Ishikawa (cell line): Measurements from ENCODE around the gene PHLDA2.

Source experiments
- CEBPB ChIP-seq: IDR thresholded peaks from 2 replicates; pipeline ENCODE4 v1.6.1; 2012
- CREB1 ChIP-seq: IDR thresholded peaks from 2 replicates; pipeline ENCODE4 v1.6.1; 2012; ENCODE audit warnings: low read depth
- EGR1 ChIP-seq: IDR thresholded peaks from 2 replicates; pipeline ENCODE4 v1.6.1; 2012
- EP300 ChIP-seq: IDR thresholded peaks from 2 replicates; pipeline ENCODE4 v1.6.1; 2012; ENCODE audit warnings: borderline replicate concordance
- FOXM1 ChIP-seq: IDR thresholded peaks from 2 replicates; pipeline ENCODE4 v1.6.1; 2012; ENCODE audit warnings: low read depth, borderline replicate concordance
- MAX ChIP-seq: IDR thresholded peaks from 2 replicates; pipeline ENCODE4 v1.6.1; 2012
- NFIC ChIP-seq: IDR thresholded peaks from 2 replicates; pipeline ENCODE4 v1.6.1; 2012
- RAD21 ChIP-seq: IDR thresholded peaks from 2 replicates; pipeline ENCODE4 v1.6.1; 2012; ENCODE audit warnings: low read depth
- REST ChIP-seq: IDR thresholded peaks from 2 replicates; pipeline ENCODE4 v1.6.1; 2012; ENCODE audit warnings: low read depth, mild to moderate bottlenecking
- TAF1 ChIP-seq: IDR thresholded peaks from 2 replicates; pipeline ENCODE4 v1.6.1; 2012; ENCODE audit warnings: low read depth, mild to moderate bottlenecking
- TCF12 ChIP-seq: IDR thresholded peaks from 2 replicates; pipeline ENCODE4 v1.6.1; 2012; ENCODE audit warnings: low read depth
- TEAD4 ChIP-seq: IDR thresholded peaks from 2 replicates; pipeline ENCODE4 v1.6.1; 2012
- USF1 ChIP-seq: IDR thresholded peaks from 2 replicates; pipeline ENCODE4 v1.6.1; 2012
- YY1 ChIP-seq: IDR thresholded peaks from 2 replicates; pipeline ENCODE4 v1.6.1; 2012; ENCODE audit warnings: low read depth
- ZBTB7A ChIP-seq: IDR thresholded peaks from 2 replicates; pipeline ENCODE4 v1.6.1; 2012; ENCODE audit warnings: low read depth

PHLDA2 gene

GRCh38 chr11:2960139-2960538 is 30.9 kb upstream of the PHLDA2 start:
- no peak for TF ChIP-seq YY1
- no peak for TF ChIP-seq TCF12
- no peak for TF ChIP-seq EGR1
- TF ChIP-seq ZBTB7A, result no peak
- TF ChIP-seq FOXM1, result no peak
- no peak for TF ChIP-seq CEBPB
- no peak for TF ChIP-seq CREB1
- no peak for TF ChIP-seq USF1
- no peak for TF ChIP-seq REST
- no peak for TF ChIP-seq RAD21
- no peak for TF ChIP-seq EP300
- TF ChIP-seq MAX, result no peak
- no peak for TF ChIP-seq NFIC
- no peak for TF ChIP-seq TEAD4
- TF ChIP-seq TAF1, result no peak

- no peak for TF ChIP-seq FOXM1
- no peak for TF ChIP-seq YY1
- no peak for TF ChIP-seq EGR1
- no peak for TF ChIP-seq REST
- TF ChIP-seq RAD21, result no peak
- TF ChIP-seq TCF12, result no peak
- TF ChIP-seq NFIC, result no peak
- TF ChIP-seq CEBPB, result no peak
- TF ChIP-seq USF1, result no peak
- TF ChIP-seq CREB1, result no peak
- TF ChIP-seq EP300, result no peak
- no peak for TF ChIP-seq TAF1
- no peak for TF ChIP-seq TEAD4
- TF ChIP-seq MAX, result no peak
- no peak for TF ChIP-seq ZBTB7A
Observed at GRCh38 chr11:2958251-2958650, 29.0 kb upstream of the PHLDA2 start.

- TF ChIP-seq CREB1 (no peak), EP300 (no peak), RAD21 (no peak), FOXM1 (no peak), CEBPB (no peak), TAF1 (no peak), ZBTB7A (no peak), USF1 (no peak), NFIC (no peak), EGR1 (no peak), MAX (no peak)
Observed at GRCh38 chr11:2955906-2956476, 26.8 kb upstream of the PHLDA2 start.

GRCh38 chr11:2954263-2954662 is 25.0 kb upstream of the PHLDA2 start:
- TF ChIP-seq TAF1 (no peak), CREB1 (no peak), ZBTB7A (no peak), FOXM1 (no peak), RAD21 (no peak), YY1 (no peak), NFIC (no peak), EP300 (no peak), USF1 (no peak), TEAD4 (no peak), CEBPB (no peak), EGR1 (no peak)

- TF ChIP-seq CREB1 (no peak), TEAD4 (no peak), YY1 (no peak), TCF12 (no peak), REST (no peak), RAD21 (no peak), CEBPB (no peak), USF1 (no peak), NFIC (no peak), EGR1 (no peak), TAF1 (no peak), FOXM1 (no peak)
Observed at GRCh38 chr11:2952290-2952689, 23.1 kb upstream of the PHLDA2 start.
